Kidney (tissue), 22 donors: Measurements from ENCODE around the gene LZTFL1. TPM values are rescaled to one million over a fixed set of nuclear protein-coding genes. Genes with fewer than 3 reads are reported as not detected.
A peak's percentile ranks its signal among the peaks of the same experiment; 100 is the strongest.

Experiments used
- DNase-seq, 5 donors: peaks; one replicate each; pipeline ENCODE4 v3.0.0-alpha.2; 2013 to 2020
- FAIRE-seq: peaks from 2 replicates; lab custom pipeline; 2012; peaks lifted over from hg19 to GRCh38; lab: Jason Lieb, UNC
- H3K27ac ChIP-seq, 2 donors: one replicate each; pipeline ENCODE4 v1.7.0; 2013; ENCODE audit warnings: low read depth in 2 of 2, low read length in 2 of 2, inconsistent platforms in 1 of 2
- H3K27me3 ChIP-seq: one replicate; pipeline ENCODE4 v1.7.1; 2013; ENCODE audit warnings: low read length, inconsistent platforms; ENCODE audit not compliant: control insufficient read depth, insufficient read depth
- H3K36me3 ChIP-seq, 3 donors: one replicate each; pipeline versions ENCODE4 v1.7.0 to v1.7.1; 2013; ENCODE audit warnings: low read length in 3 of 3, control low read depth in 1 of 3, inconsistent platforms in 1 of 3; ENCODE audit not compliant: insufficient read depth in 3 of 3, control insufficient read depth in 2 of 3
- H3K4me1 ChIP-seq, 3 donors: one replicate each; pipeline versions ENCODE4 v1.7.0 to v1.7.1; 2013; ENCODE audit warnings: low read length in 3 of 3, inconsistent platforms in 1 of 3, low read depth in 1 of 3; ENCODE audit not compliant: control insufficient read depth in 2 of 3, insufficient read depth in 2 of 3
- H3K4me3 ChIP-seq, 3 donors: one replicate each; pipeline versions ENCODE4 v1.7.0 to v1.8.1; 2013; ENCODE audit warnings: low read length in 3 of 3, control low read depth in 1 of 3, inconsistent platforms in 1 of 3
- H3K9ac ChIP-seq, 3 donors: one replicate each; pipeline versions ENCODE4 v1.7.0 to v1.7.1; 2013; ENCODE audit warnings: low read length in 3 of 3, control low read depth in 1 of 3, inconsistent platforms in 1 of 3
- H3K9me3 ChIP-seq, 3 donors: one replicate each; pipeline versions ENCODE4 v1.7.0 to v1.7.1; 2013; ENCODE audit warnings: low read length in 3 of 3, control low read depth in 1 of 3, inconsistent platforms in 1 of 3; ENCODE audit not compliant: control insufficient read depth in 2 of 3, insufficient read depth in 1 of 3
- CTCF ChIP-seq: IDR thresholded peaks from 3 replicates; pipeline ENCODE4 v1.5.1; 2012; ENCODE audit warnings: mild to moderate bottlenecking, moderate library complexity, borderline replicate concordance; ENCODE audit not compliant: insufficient read depth; ENCODE audit errors: extremely low read depth
- intact Hi-C: fragments of 100-400 bp; cut with DNase I; formaldehyde crosslinking; loops from one replicate; pipeline ENCODE4 v1.11.1; 2022
- long read RNA-seq, 10 donors: library from polyadenylated mRNA in 1 of 10; unstranded in 1 of 10; transcript quantifications; one replicate each; pipeline ENCODE4 v2.0.0 and lab custom pipeline, GENCODE V29; 2021 to 2026
- polyA plus RNA-seq: library from polyadenylated mRNA; stranded (reverse); fragments of 350-450 nt; fragmentation: Illumina TruSeq; extraction: RNeasy Lipid Tissue Mini Kit (QIAGEN cat#74804); gene quantifications from one replicate; pipeline ENCODE4 v1.2.3, GENCODE V29; 2014; ENCODE audit warnings: low read depth, low replicate concordance; ENCODE audit not compliant: insufficient read depth
- total RNA-seq: library from RNA; stranded (reverse); fragmentation: NEBNext Ultra II Directional; extraction: Animal tissue kit (Norgen Biotek cat#: 25700); gene quantifications from one replicate; pipeline ENCODE4 v1.2.1, GENCODE V29; 2021
- donor health status: control.
- donor health status: control.
- donor health status: control.
- donor health status: control.
- donor health status: control.
- donor health status: DM: yes; HTN: yes; CAD: no.
- donor health status: Normal renal cell carcinoma (clear cell type).

The LZTFL1 gene
- 30.9 TPM for total RNA-seq
- 13.9 TPM for polyA plus RNA-seq
- long read RNA-seq, donor 1, full-length matches to known transcripts: 4 of 4 reads
- long read RNA-seq, donor 1, partial matches to known transcripts: 0 of 4 reads
- long read RNA-seq, donor 1, other reads (novel, unspliced or antisense): 0 of 4 reads
- long read RNA-seq, donor 2, full-length matches to known transcripts: 9 of 9 reads
- long read RNA-seq, donor 2, partial matches to known transcripts: 0 of 9 reads
- long read RNA-seq, donor 2, other reads (novel, unspliced or antisense): 0 of 9 reads
- long read RNA-seq, donor 3, full-length matches to known transcripts: 14 of 14 reads
- long read RNA-seq, donor 3, partial matches to known transcripts: 0 of 14 reads
- long read RNA-seq, donor 3, other reads (novel, unspliced or antisense): 0 of 14 reads
- long read RNA-seq, donor 4, full-length matches to known transcripts: 3 of 3 reads
- long read RNA-seq, donor 4, partial matches to known transcripts: 0 of 3 reads
- long read RNA-seq, donor 4, other reads (novel, unspliced or antisense): 0 of 3 reads
- long read RNA-seq, donor 5, partial matches to known transcripts: 0 of 1 reads
- long read RNA-seq, donor 5, other reads (novel, unspliced or antisense): 0 of 1 reads
- long read RNA-seq, donor 6, full-length matches to known transcripts: 17 of 17 reads
- long read RNA-seq, donor 6, partial matches to known transcripts: 0 of 17 reads
- long read RNA-seq, donor 6, other reads (novel, unspliced or antisense): 0 of 17 reads
- long read RNA-seq, donor 7, full-length matches to known transcripts: 11 of 14 reads
- long read RNA-seq, donor 7, partial matches to known transcripts: 0 of 14 reads
- long read RNA-seq, donor 7, other reads (novel, unspliced or antisense): 3 of 14 reads
- long read RNA-seq, donor 8, full-length matches to known transcripts: 9 of 9 reads
- long read RNA-seq, donor 8, partial matches to known transcripts: 0 of 9 reads
- long read RNA-seq, donor 8, other reads (novel, unspliced or antisense): 0 of 9 reads
- long read RNA-seq, donor 9, full-length matches to known transcripts: 3 of 3 reads
- long read RNA-seq, donor 9, partial matches to known transcripts: 0 of 3 reads
- long read RNA-seq, donor 9, other reads (novel, unspliced or antisense): 0 of 3 reads
- long read RNA-seq, donor 10, full-length matches to known transcripts: 4 of 4 reads
- long read RNA-seq, donor 10, partial matches to known transcripts: 0 of 4 reads
- long read RNA-seq, donor 10, other reads (novel, unspliced or antisense): 0 of 4 reads

GRCh38 chr3:45841757-45842491 lies at the start of gene LZTFL1:
TSS of gene LZTFL1 (minus strand) at chr3:45842119. CDS start at chr3:45841991, 128 bp downstream.
- DNase-seq (peak; percentile 95 to 99 (median 96)), FAIRE-seq (peak; percentile 51)
- Histone ChIP-seq H3K27me3 (no peaks in the 10 kb centered on the region), H3K36me3 (peaks cover 0 to 3% (median 0%) of the 10 kb centered on the region in 3 donors), H3K27ac (no peak within 1 kb of the TSS), H3K4me1 (peaks cover 0 to 7% (median 3%) of the 10 kb centered on the region in 3 donors), H3K9ac (peak within 1 kb of the TSS; percentile 45 to 61 (median 60)), H3K9me3 (no peaks in the 10 kb centered on the region), H3K4me3 (peak within 1 kb of the TSS; percentile 80 to 91 (median 87))
- TF ChIP-seq CTCF: no peak
- intact Hi-C loops: no loop called here

GRCh38 chr3:45890405-45890804 lies 48.5 kb upstream of the LZTFL1 start:
- FAIRE-seq: no peak
- Histone ChIP-seq H3K9me3 (no peaks in the 10 kb centered on the region), H3K4me3 (no peak overlapping the region), H3K27me3 (no peaks in the 10 kb centered on the region), H3K36me3 (no peaks in the 10 kb centered on the region), H3K27ac (no peak overlapping the region), H3K4me1 (no peaks in the 10 kb centered on the region), H3K9ac (no peak overlapping the region)
- TF ChIP-seq CTCF: no peak
- intact Hi-C loops: no loop called here
- DNase-seq: peak in 2 of 5 donors; percentile 33 to 52

GRCh38 chr3:45889337-45889736 lies 47.4 kb upstream of the LZTFL1 start:
- DNase-seq (no peak), FAIRE-seq (no peak)
- H3K36me3 ChIP-seq: no peaks in the 10 kb centered on the region
- no peaks in the 10 kb centered on the region for H3K4me1 ChIP-seq
- H3K9me3 ChIP-seq: no peaks in the 10 kb centered on the region
- TF ChIP-seq CTCF: no peak
- H3K27me3 ChIP-seq: no peaks in the 10 kb centered on the region
- intact Hi-C loops: no loop called here
- H3K27ac ChIP-seq: no peak overlapping the region
- H3K9ac ChIP-seq: no peak overlapping the region
- H3K4me3 ChIP-seq: no peak overlapping the region
